Caco-2 (cell line): ENCODE data around the gene FILIP1. TPM values are rescaled to one million over a fixed set of nuclear protein-coding genes. Genes with fewer than 3 reads are reported as not detected.

Experiments used
- BruUV-seq: library from RNA; stranded (reverse); fragments of 400-500 nt; replicated peaks from 2 replicates; lab custom pipeline; 2021; lab: Mats Ljungman, UMichigan
- CTCF ChIA-PET: fragments of 300-600 bp; sonication (Branson Sonifier 250); formaldehyde crosslinking; loops from one replicate; lab custom pipeline; 2022; ENCODE audit warnings: antibody characterized with exemption; lab: Charles Lee
- POLR2A ChIA-PET: fragments of 300-600 bp; sonication (Branson Sonifier 250); formaldehyde crosslinking; loops from one replicate; lab custom pipeline; 2022; ENCODE audit warnings: antibody characterized with exemption; lab: Charles Lee
- DNase-seq, 2 experiments: peaks; one replicate each; pipeline versions ENCODE4 v3.0.0 to v3.0.0-alpha.2; 2020 to 2022
- H3K27me3 ChIP-seq: replicated peaks from 2 replicates; pipeline ENCODE4 v1.6.0; 2011; ENCODE audit warnings: low read length; ENCODE audit not compliant: control insufficient read depth, insufficient read depth
- H3K36me3 ChIP-seq: 2 replicates; pipeline ENCODE4 v1.5.1; 2011; ENCODE audit warnings: low read length; ENCODE audit not compliant: control insufficient read depth, insufficient read depth
- H3K4me1 ChIP-seq: fragments of 250-450 bp; sonication (Bioruptor Pico); 2 replicates; pipeline ENCODE4 v1.5.1; 2020; ENCODE audit warnings: mild to moderate bottlenecking
- H3K4me3 ChIP-seq: 2 replicates; pipeline ENCODE4 v1.5.1; 2011; ENCODE audit warnings: low read depth, mild to moderate bottlenecking, control low read depth, low read length
- H3K9me3 ChIP-seq: fragments of 250-450 bp; sonication (Bioruptor Pico); 2 replicates; pipeline ENCODE4 v1.5.1; 2020; ENCODE audit warnings: mild to moderate bottlenecking, moderate library complexity
- H3K27ac Mint-ChIP-seq: one replicate; pipeline ENCODE4 v1.8.0; 2022; ENCODE audit warnings: mixed read lengths; ENCODE audit not compliant: unreplicated experiment
- H3K27me3 Mint-ChIP-seq: one replicate; pipeline ENCODE4 v1.8.0; 2022; ENCODE audit warnings: mixed read lengths; ENCODE audit not compliant: insufficient read depth, unreplicated experiment
- H3K36me3 Mint-ChIP-seq: one replicate; pipeline ENCODE4 v1.8.0; 2022; ENCODE audit warnings: mild to moderate bottlenecking, mixed read lengths; ENCODE audit not compliant: insufficient read depth, unreplicated experiment
- H3K4me1 Mint-ChIP-seq: one replicate; pipeline ENCODE4 v1.8.0; 2022; ENCODE audit warnings: low read depth, mixed read lengths; ENCODE audit not compliant: unreplicated experiment
- H3K4me3 Mint-ChIP-seq: one replicate; pipeline ENCODE4 v1.8.0; 2022; ENCODE audit warnings: mild to moderate bottlenecking, moderate library complexity, mixed read lengths; ENCODE audit not compliant: unreplicated experiment
- H3K9me3 Mint-ChIP-seq: one replicate; pipeline ENCODE4 v1.8.0; 2022; ENCODE audit warnings: mixed read lengths; ENCODE audit not compliant: unreplicated experiment
- intact Hi-C: fragments of 100-400 bp; cut with micrococcal nuclease; formaldehyde crosslinking; loops from one replicate; pipeline ENCODE4 v1.10.0; 2022; ENCODE audit not compliant: unreplicated experiment
- total RNA-seq: library from RNA; stranded (reverse); gene quantifications from 2 replicates; pipeline ENCODE4 v1.2.3, GENCODE V29; 2022
- TF ChIP-seq, protein P1 (sequence below), 2 experiments: fragments of 200-600 bp in 1 of 2; IDR thresholded peaks; 1 replicate in 1 of 2; 2 replicates in 1 of 2; pipeline versions ENCODE4 v1.5.1 to v1.8.0; 2011 to 2022; ENCODE audit warnings: antibody characterized with exemption in 1 of 2, control low read depth in 1 of 2, inconsistent platforms in 1 of 2, low read depth in 1 of 2, low read length in 1 of 2, mild to moderate bottlenecking in 1 of 2, moderate library complexity in 1 of 2; ENCODE audit not compliant: insufficient read depth in 1 of 2, severe bottlenecking in 1 of 2, unreplicated experiment in 1 of 2

Gene FILIP1
- total RNA-seq, 1 experiment from 2014 or later: 0.07 TPM

DNA sequence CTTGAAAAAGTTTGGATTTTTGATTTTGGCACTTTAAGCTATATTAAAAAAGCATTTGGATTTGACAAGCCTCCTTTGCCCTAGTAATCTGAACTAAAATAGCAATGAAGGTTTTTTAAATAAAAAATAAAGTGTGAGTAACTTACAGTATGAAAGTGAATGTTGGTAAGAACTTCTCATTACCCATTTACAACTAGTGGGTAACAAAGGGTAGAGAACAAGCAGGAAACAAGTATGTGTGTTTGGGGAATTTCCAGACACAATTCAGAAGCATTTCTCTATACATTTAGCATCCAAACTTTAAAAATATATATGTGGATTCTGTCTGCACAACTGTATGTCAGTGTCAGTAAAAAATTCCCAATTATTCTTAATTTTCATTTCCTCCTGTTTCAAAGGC, 211.9 kb downstream of the FILIP1 start:
- Mint-ChIP-seq H3K4me3 (no peak overlapping the region), H3K36me3 (no peaks in the 10 kb centered on the region), H3K27ac (no peak overlapping the region), H3K4me1 (no peaks in the 10 kb centered on the region), H3K27me3 (no peaks in the 10 kb centered on the region), H3K9me3 (no peaks in the 10 kb centered on the region)
- no peaks in the 10 kb centered on the region for H3K36me3 ChIP-seq
- BruUV-seq: no TSS peak
- H3K9me3 ChIP-seq: no peaks in the 10 kb centered on the region
- H3K4me1 ChIP-seq: peaks cover 16% of the 10 kb centered on the region; the same call in 1 of the 2 replicates
- TF ChIP-seq, protein P1, sequence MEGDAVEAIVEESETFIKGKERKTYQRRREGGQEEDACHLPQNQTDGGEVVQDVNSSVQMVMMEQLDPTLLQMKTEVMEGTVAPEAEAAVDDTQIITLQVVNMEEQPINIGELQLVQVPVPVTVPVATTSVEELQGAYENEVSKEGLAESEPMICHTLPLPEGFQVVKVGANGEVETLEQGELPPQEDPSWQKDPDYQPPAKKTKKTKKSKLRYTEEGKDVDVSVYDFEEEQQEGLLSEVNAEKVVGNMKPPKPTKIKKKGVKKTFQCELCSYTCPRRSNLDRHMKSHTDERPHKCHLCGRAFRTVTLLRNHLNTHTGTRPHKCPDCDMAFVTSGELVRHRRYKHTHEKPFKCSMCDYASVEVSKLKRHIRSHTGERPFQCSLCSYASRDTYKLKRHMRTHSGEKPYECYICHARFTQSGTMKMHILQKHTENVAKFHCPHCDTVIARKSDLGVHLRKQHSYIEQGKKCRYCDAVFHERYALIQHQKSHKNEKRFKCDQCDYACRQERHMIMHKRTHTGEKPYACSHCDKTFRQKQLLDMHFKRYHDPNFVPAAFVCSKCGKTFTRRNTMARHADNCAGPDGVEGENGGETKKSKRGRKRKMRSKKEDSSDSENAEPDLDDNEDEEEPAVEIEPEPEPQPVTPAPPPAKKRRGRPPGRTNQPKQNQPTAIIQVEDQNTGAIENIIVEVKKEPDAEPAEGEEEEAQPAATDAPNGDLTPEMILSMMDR (IDR thresholded peaks at IDR 0.05; ENCODE audit: insufficient read depth in 1 of 2, low read depth in 1 of 2, low read length in 1 of 2, severe bottlenecking in 1 of 2, unreplicated experiment in 1 of 2): no peak
- no peak overlapping the region for H3K4me3 ChIP-seq
- intact Hi-C loops: no loop called here
- ChIA-PET POLR2A (no interaction called here), CTCF (no interaction called here)
- DNase-seq: no peak
- H3K27me3 ChIP-seq: no peaks in the 10 kb centered on the region

DNA sequence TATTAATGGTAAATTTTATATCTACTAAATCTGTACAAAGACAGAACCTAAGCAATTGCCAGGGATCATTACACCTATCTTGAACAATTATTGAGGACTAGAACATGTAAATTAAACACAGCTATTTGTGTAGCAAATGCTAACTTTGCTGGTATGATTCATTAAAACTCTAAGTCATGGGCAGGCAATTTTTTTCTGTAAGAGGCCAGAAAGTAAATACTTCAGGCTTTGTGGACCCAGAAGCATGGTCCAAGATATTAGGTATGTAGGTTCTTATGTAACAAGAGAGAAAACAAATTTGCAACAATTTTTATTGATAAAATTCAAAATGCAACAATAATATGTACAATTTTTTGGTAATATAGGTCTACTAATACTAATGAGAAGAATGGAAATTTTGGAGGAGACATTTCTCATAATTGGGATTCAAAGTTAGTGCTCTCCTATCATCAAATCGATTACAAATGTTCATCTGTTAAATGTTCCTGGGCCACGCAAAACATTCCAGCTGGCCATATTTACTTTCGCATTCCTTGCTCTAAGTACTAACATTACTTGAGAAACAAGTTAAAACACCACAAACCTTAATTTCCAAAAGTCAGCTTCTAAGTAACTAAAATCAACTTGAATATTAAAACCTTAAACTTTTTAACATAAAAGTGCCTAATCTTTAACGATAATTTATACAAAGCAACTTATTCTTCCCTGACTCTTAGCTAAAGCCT, 213.3 kb downstream of the FILIP1 start:
- Histone ChIP-seq H3K27me3 (no peaks in the 10 kb centered on the region), H3K4me3 (no peak overlapping the region), H3K4me1 (peaks cover 16% of the 10 kb centered on the region; the same call in 1 of the 2 replicates), H3K9me3 (no peaks in the 10 kb centered on the region), H3K36me3 (no peaks in the 10 kb centered on the region)
- POLR2A ChIA-PET: interaction anchor here (0.6 kb wide), 1 partner anchor 102 kb away, joined by 3 read pairs; no protein-coding TSS in a partner anchor
- no peak overlapping the region for H3K27ac Mint-ChIP-seq
- TF ChIP-seq, protein P1 (IDR thresholded peaks at IDR 0.05; ENCODE audit: insufficient read depth in 1 of 2, low read depth in 1 of 2, low read length in 1 of 2, severe bottlenecking in 1 of 2, unreplicated experiment in 1 of 2): no peak
- H3K4me3 Mint-ChIP-seq: no peak overlapping the region
- no peaks in the 10 kb centered on the region for H3K4me1 Mint-ChIP-seq
- DNase-seq: no peak
- no TSS peak for BruUV-seq
- no peaks in the 10 kb centered on the region for H3K9me3 Mint-ChIP-seq
- intact Hi-C loops: no loop called here
- H3K27me3 Mint-ChIP-seq: no peaks in the 10 kb centered on the region
- CTCF ChIA-PET: no interaction called here
- H3K36me3 Mint-ChIP-seq: no peaks in the 10 kb centered on the region

DNA sequence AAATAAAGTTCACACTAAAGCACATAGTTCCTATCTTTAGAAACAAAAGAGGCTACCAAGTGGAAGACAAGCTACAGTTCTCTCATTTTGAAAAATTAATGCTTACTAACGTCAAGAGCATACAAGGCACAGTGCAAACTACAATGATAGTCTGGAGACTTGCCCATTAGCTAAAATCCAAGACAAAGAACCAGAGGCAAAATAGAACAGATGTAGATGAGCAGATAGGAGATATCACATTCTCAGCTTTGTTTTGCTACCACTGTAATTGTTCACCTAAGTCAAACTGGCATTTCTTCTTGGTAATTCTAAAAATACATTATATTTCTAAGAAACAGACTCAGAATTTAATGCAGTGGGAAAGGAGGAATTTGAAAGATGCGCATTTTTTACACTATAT, 214.2 kb downstream of the FILIP1 start:
- ChIA-PET CTCF (no interaction called here), POLR2A (no interaction called here)
- no TSS peak for BruUV-seq

More for the DNA sequence above, 214.2 kb downstream of the FILIP1 start:
- no peak overlapping the region for H3K27ac Mint-ChIP-seq
- no peak overlapping the region for H3K4me3 Mint-ChIP-seq
- no peaks in the 10 kb centered on the region for H3K9me3 ChIP-seq
- DNase-seq: no peak
- H3K4me1 Mint-ChIP-seq: no peaks in the 10 kb centered on the region
- no peaks in the 10 kb centered on the region; the same call in 1 of the 2 replicates for H3K36me3 ChIP-seq
- no peaks in the 10 kb centered on the region for H3K27me3 Mint-ChIP-seq
- H3K27me3 ChIP-seq: no peaks in the 10 kb centered on the region
- no peak overlapping the region for H3K4me3 ChIP-seq
- no peaks in the 10 kb centered on the region for H3K36me3 Mint-ChIP-seq
- no peaks in the 10 kb centered on the region for H3K9me3 Mint-ChIP-seq
- intact Hi-C loops: no loop called here
- TF ChIP-seq, protein P1 (IDR thresholded peaks at IDR 0.05; ENCODE audit: insufficient read depth in 1 of 2, low read depth in 1 of 2, low read length in 1 of 2, severe bottlenecking in 1 of 2, unreplicated experiment in 1 of 2): no peak
- H3K4me1 ChIP-seq: peaks cover 16% of the 10 kb centered on the region; the same call in 1 of the 2 replicates
